ENCODE measurements around the gene PIK3C3.

DNA sequence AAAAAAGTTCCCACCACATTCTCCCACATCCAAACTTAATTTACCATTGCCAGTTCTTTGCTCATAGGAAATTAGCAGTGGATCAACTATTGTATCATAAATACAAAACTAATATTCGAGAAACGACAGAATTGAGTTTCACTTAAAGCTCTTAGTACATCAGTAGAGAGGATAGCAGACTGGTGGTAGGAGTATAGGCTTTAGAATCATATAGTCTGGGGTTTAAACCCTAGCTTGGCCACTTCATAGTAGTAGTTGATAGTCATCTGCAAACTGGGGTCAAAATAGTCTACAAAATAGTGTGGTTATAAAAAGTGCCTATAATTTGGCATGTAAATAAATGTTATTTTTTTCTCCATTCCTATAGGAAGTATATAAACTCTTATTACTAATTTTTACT lies 30.9 kb downstream of the PIK3C3 start:
- TF ChIP-seq CTCF (IDR thresholded peaks at IDR 0.05; ENCODE audit: control extremely low read depth in 1 of 3, insufficient read depth in 1 of 3, low read depth in 1 of 3, low read length in 3 of 3), result no peak
- no peak for TF ChIP-seq EZH2 (IDR thresholded peaks at IDR 0.05; ENCODE audit: low read depth, low read length, severe bottlenecking)
- no peak for TF ChIP-seq POLR2A (IDR thresholded peaks at IDR 0.05; ENCODE audit: control extremely low read depth in 1 of 2, low read depth in 2 of 2, low read length in 2 of 2)
- TF ChIP-seq YY1 (IDR thresholded peaks at IDR 0.05; ENCODE audit: low read depth, low read length), result no peak
- no peak for TF ChIP-seq CREB1 (IDR thresholded peaks at IDR 0.05)
- TF ChIP-seq MAFK (IDR thresholded peaks at IDR 0.05; ENCODE audit: low read depth, low read length), result no peak
- TF ChIP-seq POLR2AphosphoS5 (IDR thresholded peaks at IDR 0.05; ENCODE audit: low read depth, low read length), result no peak
- no peak for TF ChIP-seq ZNF274 (IDR thresholded peaks at IDR 0.05; ENCODE audit: borderline replicate concordance, extremely low read depth, low read length)
- TF ChIP-seq CEBPB (IDR thresholded peaks at IDR 0.05; ENCODE audit: low read depth, low read length), result no peak
- no peak for TF ChIP-seq RXRA (IDR thresholded peaks at IDR 0.05; ENCODE audit: insufficient read depth, low read depth, low read length)
- no peak for TF ChIP-seq MAX (IDR thresholded peaks at IDR 0.05)
